Skeletal muscle satellite cell (primary cell): ENCODE measurements around the gene KBTBD8.

ENCODE experiments used
- H3K27me3 ChIP-seq: 2 replicates; pipeline ENCODE4 v1.7.0; 2013; ENCODE audit warnings: low read length; ENCODE audit not compliant: control insufficient read depth, insufficient read depth
- H3K36me3 ChIP-seq: 2 replicates; pipeline ENCODE4 v1.7.0; 2013; ENCODE audit warnings: mild to moderate bottlenecking, control low read depth, low read length; ENCODE audit not compliant: insufficient read depth
- H3K4me1 ChIP-seq: 2 replicates; pipeline ENCODE4 v1.7.0; 2013; ENCODE audit warnings: low read length; ENCODE audit not compliant: control insufficient read depth, insufficient read depth
- H3K4me2 ChIP-seq: 2 replicates; pipeline ENCODE4 v1.7.0; 2013; ENCODE audit warnings: mild to moderate bottlenecking, low read length
- H3K4me3 ChIP-seq: 2 replicates; pipeline ENCODE4 v1.7.0; 2013; ENCODE audit warnings: low read length
- H3K9ac ChIP-seq: 2 replicates; pipeline ENCODE4 v1.7.0; 2013; ENCODE audit warnings: mild to moderate bottlenecking, low read depth, low read length, moderate library complexity
- H3K9me3 ChIP-seq: replicated peaks from 2 replicates; pipeline ENCODE4 v1.7.0; 2013; ENCODE audit warnings: mild to moderate bottlenecking, control low read depth, low read length

Gene KBTBD8

GRCh38 chr3:66980791-66981190 lies 17.3 kb upstream of the KBTBD8 start:
- H3K27me3 ChIP-seq = peaks cover 10% of the 10 kb centered on the region
- no peaks in the 10 kb centered on the region for H3K36me3 ChIP-seq
- no peak overlapping the region for H3K4me2 ChIP-seq
- H3K9me3 ChIP-seq = no peaks in the 10 kb centered on the region
- H3K4me1 ChIP-seq = no peaks in the 10 kb centered on the region
- H3K9ac ChIP-seq = no peak overlapping the region
- no peak overlapping the region for H3K4me3 ChIP-seq

- Histone ChIP-seq H3K9me3 (no peaks in the 10 kb centered on the region), H3K27me3 (peaks cover 10% of the 10 kb centered on the region), H3K4me1 (no peaks in the 10 kb centered on the region), H3K4me3 (no peak overlapping the region), H3K9ac (no peak overlapping the region), H3K4me2 (no peak overlapping the region), H3K36me3 (no peaks in the 10 kb centered on the region)
Observed at GRCh38 chr3:66983101-66983500, 15.0 kb upstream of the KBTBD8 start.

- peaks cover 10% of the 10 kb centered on the region for H3K27me3 ChIP-seq
- no peaks in the 10 kb centered on the region for H3K9me3 ChIP-seq
- no peak overlapping the region for H3K4me3 ChIP-seq
- H3K36me3 ChIP-seq = no peaks in the 10 kb centered on the region
- H3K9ac ChIP-seq = no peak overlapping the region
- H3K4me2 ChIP-seq = no peak overlapping the region
- H3K4me1 ChIP-seq = no peaks in the 10 kb centered on the region
Observed at GRCh38 chr3:66985336-66985920, 12.7 kb upstream of the KBTBD8 start.

GRCh38 chr3:66986406-66986805 lies 11.7 kb upstream of the KBTBD8 start:
- H3K36me3 ChIP-seq = no peaks in the 10 kb centered on the region
- H3K4me1 ChIP-seq = peaks cover 6% of the 10 kb centered on the region
- H3K27me3 ChIP-seq = peaks cover 6% of the 10 kb centered on the region
- H3K4me3 ChIP-seq = no peak overlapping the region
- no peak overlapping the region for H3K4me2 ChIP-seq
- no peaks in the 10 kb centered on the region for H3K9me3 ChIP-seq
- no peak overlapping the region for H3K9ac ChIP-seq

- no peak overlapping the region for H3K4me2 ChIP-seq
- H3K9me3 ChIP-seq = no peaks in the 10 kb centered on the region
- no peak overlapping the region for H3K9ac ChIP-seq
- peaks cover 3% of the 10 kb centered on the region for H3K27me3 ChIP-seq
- H3K4me3 ChIP-seq = no peak overlapping the region
- peaks cover 12% of the 10 kb centered on the region for H3K4me1 ChIP-seq
- no peaks in the 10 kb centered on the region for H3K36me3 ChIP-seq
Observed at GRCh38 chr3:66989241-66989640, 8.9 kb upstream of the KBTBD8 start.

GRCh38 chr3:66989860-66990696 lies 8.0 kb upstream of the KBTBD8 start:
- no peak overlapping the region for H3K9ac ChIP-seq
- H3K36me3 ChIP-seq = no peaks in the 10 kb centered on the region
- no peak overlapping the region for H3K4me3 ChIP-seq
- H3K4me2 ChIP-seq = no peak overlapping the region
- H3K9me3 ChIP-seq = no peaks in the 10 kb centered on the region
- H3K27me3 ChIP-seq = peaks cover 3% of the 10 kb centered on the region
- H3K4me1 ChIP-seq = peaks cover 12% of the 10 kb centered on the region

GRCh38 chr3:66991459-66991858 lies 6.6 kb upstream of the KBTBD8 start:
- Histone ChIP-seq H3K27me3 (peaks cover 3% of the 10 kb centered on the region), H3K9ac (no peak overlapping the region), H3K4me1 (peaks cover 12% of the 10 kb centered on the region), H3K9me3 (no peaks in the 10 kb centered on the region), H3K36me3 (no peaks in the 10 kb centered on the region), H3K4me2 (no peak overlapping the region), H3K4me3 (no peak overlapping the region)

GRCh38 chr3:66993082-66993481 lies 5.0 kb upstream of the KBTBD8 start:
- Histone ChIP-seq H3K4me2 (no peak overlapping the region), H3K4me1 (peaks cover 20% of the 10 kb centered on the region), H3K9ac (no peak overlapping the region), H3K36me3 (no peaks in the 10 kb centered on the region), H3K9me3 (no peaks in the 10 kb centered on the region), H3K27me3 (peaks cover 3% of the 10 kb centered on the region), H3K4me3 (no peak overlapping the region)

GRCh38 chr3:66994588-66994987 lies 3.5 kb upstream of the KBTBD8 start:
- H3K4me3 ChIP-seq = no peak overlapping the region
- no peak overlapping the region for H3K4me2 ChIP-seq
- H3K27me3 ChIP-seq = peaks cover 3% of the 10 kb centered on the region
- peaks cover 26% of the 10 kb centered on the region for H3K4me1 ChIP-seq
- H3K36me3 ChIP-seq = no peaks in the 10 kb centered on the region
- no peak overlapping the region for H3K9ac ChIP-seq
- H3K9me3 ChIP-seq = no peaks in the 10 kb centered on the region

GRCh38 chr3:66996696-66997095 lies 1.4 kb upstream of the KBTBD8 start:
- Histone ChIP-seq H3K9ac (no peak overlapping the region), H3K4me2 (no peak overlapping the region), H3K27me3 (peaks cover 3% of the 10 kb centered on the region), H3K4me3 (no peak overlapping the region), H3K4me1 (peaks cover 28% of the 10 kb centered on the region), H3K36me3 (no peaks in the 10 kb centered on the region), H3K9me3 (no peaks in the 10 kb centered on the region)

GRCh38 chr3:66997560-66998112 lies 471 bp upstream of the KBTBD8 start:
- H3K36me3 ChIP-seq = no peaks in the 10 kb centered on the region
- no peaks in the 10 kb centered on the region for H3K27me3 ChIP-seq
- H3K4me2 ChIP-seq = peak overlapping the region; percentile 89
- no peaks in the 10 kb centered on the region for H3K9me3 ChIP-seq
- peak overlapping the region; percentile 64 for H3K9ac ChIP-seq
- H3K4me1 ChIP-seq = peaks cover 24% of the 10 kb centered on the region
- H3K4me3 ChIP-seq = peak overlapping the region; percentile 67

- Histone ChIP-seq H3K4me3 (peak overlapping the region; percentile 80), H3K36me3 (peaks cover 4% of the 10 kb centered on the region), H3K9ac (peak overlapping the region; percentile 78), H3K9me3 (no peaks in the 10 kb centered on the region), H3K4me2 (peak overlapping the region; percentile 92), H3K4me1 (peaks cover 24% of the 10 kb centered on the region), H3K27me3 (no peaks in the 10 kb centered on the region)
Observed at GRCh38 chr3:66998904-66999235, 763 bp downstream of the KBTBD8 start.
